KMS-11 (cell line): ENCODE results near the gene DHPS.

Source experiments
- H2AFZ ChIP-seq: fragments of 200-600 bp; sonication (generic); 2 replicates; pipeline ENCODE4 v1.6.1; 2016; ENCODE audit warnings: antibody characterized with exemption, mixed run types, low read depth
- H3K27ac ChIP-seq: fragments of 200-600 bp; sonication (generic); 2 replicates; pipeline ENCODE4 v1.6.1; 2016; ENCODE audit warnings: mild to moderate bottlenecking, mixed run types
- H3K27me3 ChIP-seq: fragments of 200-600 bp; sonication (generic); 2 replicates; pipeline ENCODE4 v1.6.1; 2017; ENCODE audit warnings: mild to moderate bottlenecking, low read depth, mixed run types, moderate library complexity; ENCODE audit not compliant: insufficient read depth
- H3K36me3 ChIP-seq: fragments of 200-600 bp; sonication (generic); 2 replicates; pipeline ENCODE4 v1.6.1; 2017; ENCODE audit warnings: mild to moderate bottlenecking, mixed run types; ENCODE audit not compliant: insufficient read depth
- H3K4me1 ChIP-seq: fragments of 200-600 bp; sonication (generic); 2 replicates; pipeline ENCODE4 v1.6.1; 2016; ENCODE audit warnings: mild to moderate bottlenecking, low read depth, mixed run types; ENCODE audit not compliant: poor library complexity, severe bottlenecking
- H3K4me2 ChIP-seq: fragments of 200-600 bp; sonication (generic); 2 replicates; pipeline ENCODE4 v1.7.0; 2016; ENCODE audit warnings: mild to moderate bottlenecking, mixed run types
- H3K4me3 ChIP-seq: fragments of 200-600 bp; sonication (generic); IDR thresholded peaks from 2 replicates; pipeline ENCODE4 v1.6.1; 2017; ENCODE audit warnings: low read depth, low read length, mixed read lengths; ENCODE audit not compliant: insufficient read depth
- H3K79me2 ChIP-seq: fragments of 200-600 bp; sonication (generic); 2 replicates; pipeline ENCODE4 v1.6.1; 2016; ENCODE audit warnings: low read depth, mixed run types; ENCODE audit not compliant: insufficient read depth
- H3K9ac ChIP-seq: fragments of 200-600 bp; sonication (generic); 2 replicates; pipeline ENCODE4 v1.6.1; 2016; ENCODE audit warnings: mild to moderate bottlenecking, mixed run types
- H4K20me1 ChIP-seq: fragments of 200-600 bp; sonication (generic); 2 replicates; pipeline ENCODE4 v1.6.1; 2016; ENCODE audit warnings: mild to moderate bottlenecking, mixed run types; ENCODE audit not compliant: insufficient read depth
- TF ChIP-seq, protein P1 (sequence below): fragments of 200-600 bp; sonication (generic); conservative IDR thresholded peaks from 2 replicates; pipeline ENCODE4 v1.6.1; 2017; ENCODE audit warnings: low read depth, mild to moderate bottlenecking, antibody characterized with exemption, low read length, moderate library complexity, mixed read lengths

DHPS gene

DNA sequence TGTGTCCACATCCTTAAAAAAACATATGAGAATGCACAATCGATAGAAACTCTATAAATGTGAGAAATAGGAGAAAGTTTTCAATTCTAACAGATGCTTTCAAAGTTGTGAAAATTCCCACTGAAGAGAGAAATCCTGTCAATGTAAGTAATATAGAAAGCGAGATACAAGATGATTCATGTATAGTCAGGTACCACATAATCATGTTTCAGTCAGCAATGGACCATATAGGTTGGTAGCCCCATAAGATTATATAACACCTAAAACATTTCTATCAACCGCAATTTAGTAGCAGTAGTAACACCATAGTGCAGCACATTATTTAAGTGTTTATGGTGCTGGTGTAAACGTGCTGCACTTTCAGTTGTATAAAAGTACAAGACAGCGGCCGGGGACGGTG, 52.5 kb downstream of the DHPS start:
- Histone ChIP-seq H3K4me2 (no peak overlapping the region), H2AFZ (no peak overlapping the region), H3K79me2 (no peaks in the 10 kb centered on the region), H3K27ac (no peak overlapping the region), H3K27me3 (no peaks in the 10 kb centered on the region), H3K9ac (no peak overlapping the region), H3K4me1 (no peaks in the 10 kb centered on the region), H3K36me3 (peaks cover 24% of the 10 kb centered on the region; the same call in 1 of the 2 replicates), H3K4me3 (no peak overlapping the region), H4K20me1 (no peaks in the 10 kb centered on the region)
- TF ChIP-seq, protein P1, sequence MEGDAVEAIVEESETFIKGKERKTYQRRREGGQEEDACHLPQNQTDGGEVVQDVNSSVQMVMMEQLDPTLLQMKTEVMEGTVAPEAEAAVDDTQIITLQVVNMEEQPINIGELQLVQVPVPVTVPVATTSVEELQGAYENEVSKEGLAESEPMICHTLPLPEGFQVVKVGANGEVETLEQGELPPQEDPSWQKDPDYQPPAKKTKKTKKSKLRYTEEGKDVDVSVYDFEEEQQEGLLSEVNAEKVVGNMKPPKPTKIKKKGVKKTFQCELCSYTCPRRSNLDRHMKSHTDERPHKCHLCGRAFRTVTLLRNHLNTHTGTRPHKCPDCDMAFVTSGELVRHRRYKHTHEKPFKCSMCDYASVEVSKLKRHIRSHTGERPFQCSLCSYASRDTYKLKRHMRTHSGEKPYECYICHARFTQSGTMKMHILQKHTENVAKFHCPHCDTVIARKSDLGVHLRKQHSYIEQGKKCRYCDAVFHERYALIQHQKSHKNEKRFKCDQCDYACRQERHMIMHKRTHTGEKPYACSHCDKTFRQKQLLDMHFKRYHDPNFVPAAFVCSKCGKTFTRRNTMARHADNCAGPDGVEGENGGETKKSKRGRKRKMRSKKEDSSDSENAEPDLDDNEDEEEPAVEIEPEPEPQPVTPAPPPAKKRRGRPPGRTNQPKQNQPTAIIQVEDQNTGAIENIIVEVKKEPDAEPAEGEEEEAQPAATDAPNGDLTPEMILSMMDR: no peak

DNA sequence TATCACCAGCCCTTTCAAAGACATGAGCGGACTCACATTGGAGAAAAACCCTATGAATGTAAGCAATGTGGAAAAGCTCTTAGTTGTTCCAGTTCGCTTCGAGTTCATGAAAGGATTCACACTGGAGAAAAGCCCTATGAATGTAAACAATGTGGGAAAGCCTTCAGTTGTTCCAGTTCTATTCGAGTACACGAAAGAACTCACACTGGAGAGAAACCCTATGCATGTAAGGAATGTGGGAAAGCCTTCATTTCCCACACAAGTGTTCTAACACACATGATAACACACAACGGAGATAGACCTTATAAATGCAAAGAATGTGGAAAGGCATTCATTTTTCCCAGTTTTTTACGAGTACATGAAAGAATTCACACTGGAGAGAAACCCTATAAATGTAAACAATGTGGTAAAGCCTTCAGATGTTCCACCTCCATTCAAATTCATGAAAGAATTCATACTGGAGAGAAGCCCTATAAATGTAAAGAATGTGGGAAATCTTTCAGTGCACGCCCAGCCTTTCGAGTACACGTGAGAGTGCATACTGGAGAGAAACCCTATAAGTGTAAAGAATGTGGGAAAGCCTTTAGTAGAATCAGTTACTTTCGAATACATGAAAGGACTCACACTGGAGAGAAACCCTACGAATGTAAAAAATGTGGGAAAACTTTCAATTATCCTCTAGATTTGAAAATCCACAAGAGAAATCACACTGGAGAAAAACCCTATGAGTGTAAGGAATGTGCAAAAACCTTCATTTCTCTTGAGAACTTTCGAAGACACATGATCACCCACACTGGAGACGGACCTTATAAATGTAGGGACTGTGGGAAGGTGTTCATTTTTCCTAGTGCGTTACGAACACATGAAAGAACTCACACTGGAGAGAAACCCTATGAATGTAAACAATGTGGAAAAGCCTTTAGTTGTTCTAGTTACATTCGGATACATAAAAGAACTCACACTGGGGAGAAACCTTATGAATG, 53.3 kb downstream of the DHPS start:
- Histone ChIP-seq H3K79me2 (no peaks in the 10 kb centered on the region), H3K9ac (no peak overlapping the region), H3K36me3 (peaks cover 29% of the 10 kb centered on the region; the same call in 1 of the 2 replicates), H3K4me2 (no peak overlapping the region), H3K27me3 (no peaks in the 10 kb centered on the region), H3K4me1 (no peaks in the 10 kb centered on the region), H3K27ac (no peak overlapping the region), H3K4me3 (no peak overlapping the region), H2AFZ (no peak overlapping the region), H4K20me1 (no peaks in the 10 kb centered on the region)
- TF ChIP-seq, protein P1: no peak

DNA sequence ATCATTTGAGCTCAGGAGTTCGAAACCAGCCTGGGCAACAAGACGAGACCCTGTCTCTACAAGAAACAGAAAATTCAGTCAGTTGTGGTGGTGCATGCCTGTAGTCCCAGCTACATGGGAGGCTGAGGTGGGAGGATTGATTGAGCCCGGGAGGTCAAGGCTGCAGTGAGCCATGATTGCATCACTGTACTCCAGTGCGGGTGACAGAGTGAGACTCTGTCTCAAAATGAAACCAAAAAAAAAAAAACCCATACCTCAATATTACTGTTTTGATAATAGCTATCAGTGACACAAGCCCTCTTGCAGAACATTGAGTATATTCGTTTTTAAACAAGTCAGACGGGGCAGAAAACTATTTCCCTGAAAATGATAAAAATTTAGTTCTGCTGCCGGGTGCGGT, 54.7 kb downstream of the DHPS start:
- Histone ChIP-seq H3K4me3 (no peak overlapping the region), H2AFZ (no peak overlapping the region), H3K27me3 (no peaks in the 10 kb centered on the region), H3K4me1 (no peaks in the 10 kb centered on the region), H3K27ac (no peak overlapping the region), H4K20me1 (no peaks in the 10 kb centered on the region), H3K9ac (no peak overlapping the region), H3K79me2 (0 out of 2 replicates have a peak, but pooled peaks cover 3% of the 10 kb centered on the region), H3K4me2 (no peak overlapping the region), H3K36me3 (peaks cover 29% of the 10 kb centered on the region; the same call in 1 of the 2 replicates)
- TF ChIP-seq, protein P1: no peak
